Breast epithelium (tissue), 4 donors: ENCODE results near the gene COX17. TPM values are rescaled to one million over a fixed set of nuclear protein-coding genes. Genes with fewer than 3 reads are reported as not detected.

Experiments
- DNase-seq, 2 donors: peaks; one replicate each; pipeline ENCODE4 v3.0.0-alpha.2; 2019; ENCODE audit warnings: low spot score in 2 of 2
- H3K27ac ChIP-seq, 2 donors: fragments of 200-600 bp; sonication (generic) in 1 of 2; one replicate each; pipeline ENCODE4 v1.5.1; 2016 to 2019; ENCODE audit warnings: mild to moderate bottlenecking in 1 of 2
- H3K27me3 ChIP-seq, 2 donors: fragments of 200-600 bp; sonication (generic) in 1 of 2; one replicate each; pipeline versions ENCODE4 v1.5.1 to v1.6.0; 2017 to 2019; ENCODE audit warnings: control low read depth in 1 of 2, mild to moderate bottlenecking in 1 of 2
- H3K36me3 ChIP-seq: fragments of 200-600 bp; one replicate; pipeline ENCODE4 v1.5.1; 2019
- H3K4me1 ChIP-seq, 2 donors: fragments of 200-600 bp; sonication (generic); one replicate each; pipeline ENCODE4 v1.5.1; 2016 to 2019; ENCODE audit warnings: control low read depth in 1 of 2
- H3K4me3 ChIP-seq, 3 donors: fragments of 200-600 bp; sonication (generic); 1 replicate in 2 of 3; 2 replicates in 1 of 3; pipeline ENCODE4 v1.5.1; 2016 to 2019; ENCODE audit warnings: mild to moderate bottlenecking in 3 of 3, moderate library complexity in 2 of 3
- H3K9me3 ChIP-seq, 2 donors: fragments of 200-600 bp; sonication (generic) in 1 of 2; one replicate each; pipeline ENCODE4 v1.5.1; 2016 to 2019; ENCODE audit warnings: control low read depth in 1 of 2
- POLR2A ChIP-seq: fragments of 450-650 bp; IDR thresholded peaks from one replicate; pipeline ENCODE4 v1.6.1; 2016; ENCODE audit warnings: antibody characterized with exemption, mild to moderate bottlenecking, moderate library complexity
- POLR2AphosphoS5 ChIP-seq, 3 donors: sonication (generic); formaldehyde crosslinking; IDR thresholded peaks; one replicate each; pipeline ENCODE4 v1.6.1; 2017; ENCODE audit warnings: antibody characterized with exemption in 3 of 3
- intact Hi-C: fragments of 100-400 bp; cut with DNase I; formaldehyde crosslinking; loops from one replicate; pipeline ENCODE4 v1.15.1; 2023; ENCODE audit warnings: low total_unique reads
- total RNA-seq, 3 donors: library from RNA; depleted of rRNA; stranded (reverse); fragments of >200 nt; gene quantifications; one replicate each; pipeline ENCODE4 v1.1.0, GENCODE V29; 2016
- TF ChIP-seq, protein P1 (sequence below), 3 donors: fragments of 450-650 bp; IDR thresholded peaks; one replicate each; pipeline ENCODE4 v1.5.1; 2016 to 2017; ENCODE audit warnings: antibody characterized with exemption in 3 of 3, mild to moderate bottlenecking in 3 of 3, moderate library complexity in 3 of 3

The COX17 gene
- total RNA-seq, 3 donors from 2014 or later, result 26.7 to 42.6 (median 33.4) TPM

DNA sequence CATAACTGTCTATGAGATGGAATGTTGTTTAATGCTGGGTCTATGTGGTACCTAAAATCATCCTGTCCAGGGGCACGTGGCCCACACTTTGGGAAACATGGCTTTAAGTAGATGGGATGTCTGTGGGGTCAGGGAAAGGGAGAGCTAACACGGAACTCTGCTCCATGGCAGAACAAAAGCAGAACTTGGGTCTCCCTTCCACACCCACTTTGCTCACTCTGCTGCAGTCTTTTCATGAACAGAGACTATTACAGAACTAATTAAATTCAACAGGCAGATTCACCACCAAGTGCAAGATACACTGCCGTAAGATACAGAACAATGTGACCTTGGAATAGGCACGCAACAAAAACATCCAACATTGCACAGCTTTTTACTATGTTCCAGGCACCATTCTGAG lies 45.0 kb downstream of the COX17 start:
- H3K36me3 ChIP-seq, result no peaks in the 10 kb centered on the region
- no peaks in the 10 kb centered on the region for H3K4me1 ChIP-seq
- no peaks in the 10 kb centered on the region for H3K9me3 ChIP-seq
- no peak for TF ChIP-seq POLR2AphosphoS5 (IDR thresholded peaks at IDR 0.05)
- TF ChIP-seq, protein P1, sequence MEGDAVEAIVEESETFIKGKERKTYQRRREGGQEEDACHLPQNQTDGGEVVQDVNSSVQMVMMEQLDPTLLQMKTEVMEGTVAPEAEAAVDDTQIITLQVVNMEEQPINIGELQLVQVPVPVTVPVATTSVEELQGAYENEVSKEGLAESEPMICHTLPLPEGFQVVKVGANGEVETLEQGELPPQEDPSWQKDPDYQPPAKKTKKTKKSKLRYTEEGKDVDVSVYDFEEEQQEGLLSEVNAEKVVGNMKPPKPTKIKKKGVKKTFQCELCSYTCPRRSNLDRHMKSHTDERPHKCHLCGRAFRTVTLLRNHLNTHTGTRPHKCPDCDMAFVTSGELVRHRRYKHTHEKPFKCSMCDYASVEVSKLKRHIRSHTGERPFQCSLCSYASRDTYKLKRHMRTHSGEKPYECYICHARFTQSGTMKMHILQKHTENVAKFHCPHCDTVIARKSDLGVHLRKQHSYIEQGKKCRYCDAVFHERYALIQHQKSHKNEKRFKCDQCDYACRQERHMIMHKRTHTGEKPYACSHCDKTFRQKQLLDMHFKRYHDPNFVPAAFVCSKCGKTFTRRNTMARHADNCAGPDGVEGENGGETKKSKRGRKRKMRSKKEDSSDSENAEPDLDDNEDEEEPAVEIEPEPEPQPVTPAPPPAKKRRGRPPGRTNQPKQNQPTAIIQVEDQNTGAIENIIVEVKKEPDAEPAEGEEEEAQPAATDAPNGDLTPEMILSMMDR (IDR thresholded peaks at IDR 0.05), result no peak
- TF ChIP-seq POLR2A, result no peak
- intact Hi-C loops, result no loop called here
- H3K27ac ChIP-seq, result peak overlapping the region in 1 of 2 donors; percentile 35
- no peak for DNase-seq
- H3K27me3 ChIP-seq, result no peaks in the 10 kb centered on the region
- no peak overlapping the region for H3K4me3 ChIP-seq

DNA sequence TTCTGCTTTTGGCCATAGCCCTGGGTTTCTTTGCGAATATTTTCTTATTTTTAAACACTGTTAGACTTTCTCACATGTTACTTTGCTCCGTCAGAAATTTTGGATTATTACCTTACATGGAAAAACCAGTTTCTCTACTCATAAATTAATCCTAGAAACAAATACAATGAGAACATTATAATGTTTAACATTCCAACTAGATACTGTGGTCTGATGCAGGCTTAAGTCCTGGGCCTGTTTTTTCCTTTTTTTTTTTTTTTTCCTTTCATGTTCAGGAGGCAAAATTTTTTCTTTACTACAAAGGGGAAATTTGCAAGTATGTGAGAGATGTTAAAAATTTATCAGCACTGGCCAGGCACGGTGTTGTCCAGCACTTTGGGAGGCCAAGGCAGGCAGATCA lies 45.7 kb downstream of the COX17 start:
- no peaks in the 10 kb centered on the region for H3K36me3 ChIP-seq
- H3K9me3 ChIP-seq, result no peaks in the 10 kb centered on the region
- intact Hi-C loops, result no loop called here
- no peaks in the 10 kb centered on the region for H3K4me1 ChIP-seq
- no peak for TF ChIP-seq POLR2A
- no peak for TF ChIP-seq POLR2AphosphoS5 (IDR thresholded peaks at IDR 0.05)
- TF ChIP-seq, protein P1 (IDR thresholded peaks at IDR 0.05), result no peak
- H3K27ac ChIP-seq, result peak overlapping the region; percentile 54 to 79
- no peak for DNase-seq
- H3K27me3 ChIP-seq, result no peaks in the 10 kb centered on the region
- no peak overlapping the region for H3K4me3 ChIP-seq

DNA sequence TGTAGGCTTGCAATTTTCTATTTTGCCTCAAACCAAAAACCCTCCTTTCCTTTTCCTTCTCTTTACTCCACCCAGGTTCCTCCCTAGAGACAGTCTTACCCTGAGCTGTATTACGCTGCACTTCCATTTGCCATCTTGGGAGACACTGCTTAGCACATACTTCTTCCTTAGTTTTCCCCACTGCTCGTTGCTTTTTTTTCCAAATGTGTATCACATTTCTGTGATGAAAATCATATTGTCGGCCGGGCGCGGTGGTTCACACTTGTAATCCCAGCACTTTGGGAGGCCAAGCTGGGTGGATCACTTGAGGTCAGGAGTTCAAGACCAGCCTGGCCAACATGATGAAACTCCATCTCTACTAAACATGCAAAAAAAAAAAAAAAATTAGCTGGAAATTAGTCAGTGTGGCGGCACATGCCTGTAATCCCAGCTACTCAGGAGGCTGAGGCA lies 46.3 kb downstream of the COX17 start:
- DNase-seq, result no peak
- H3K27me3 ChIP-seq, result no peaks in the 10 kb centered on the region
- intact Hi-C loops, result no loop called here
- H3K9me3 ChIP-seq, result no peaks in the 10 kb centered on the region
- no peaks in the 10 kb centered on the region for H3K36me3 ChIP-seq
- no peak overlapping the region for H3K4me3 ChIP-seq
- H3K4me1 ChIP-seq, result no peaks in the 10 kb centered on the region
- peak overlapping the region; percentile 54 to 79 for H3K27ac ChIP-seq
- TF ChIP-seq POLR2AphosphoS5 (IDR thresholded peaks at IDR 0.05), result no peak

DNA sequence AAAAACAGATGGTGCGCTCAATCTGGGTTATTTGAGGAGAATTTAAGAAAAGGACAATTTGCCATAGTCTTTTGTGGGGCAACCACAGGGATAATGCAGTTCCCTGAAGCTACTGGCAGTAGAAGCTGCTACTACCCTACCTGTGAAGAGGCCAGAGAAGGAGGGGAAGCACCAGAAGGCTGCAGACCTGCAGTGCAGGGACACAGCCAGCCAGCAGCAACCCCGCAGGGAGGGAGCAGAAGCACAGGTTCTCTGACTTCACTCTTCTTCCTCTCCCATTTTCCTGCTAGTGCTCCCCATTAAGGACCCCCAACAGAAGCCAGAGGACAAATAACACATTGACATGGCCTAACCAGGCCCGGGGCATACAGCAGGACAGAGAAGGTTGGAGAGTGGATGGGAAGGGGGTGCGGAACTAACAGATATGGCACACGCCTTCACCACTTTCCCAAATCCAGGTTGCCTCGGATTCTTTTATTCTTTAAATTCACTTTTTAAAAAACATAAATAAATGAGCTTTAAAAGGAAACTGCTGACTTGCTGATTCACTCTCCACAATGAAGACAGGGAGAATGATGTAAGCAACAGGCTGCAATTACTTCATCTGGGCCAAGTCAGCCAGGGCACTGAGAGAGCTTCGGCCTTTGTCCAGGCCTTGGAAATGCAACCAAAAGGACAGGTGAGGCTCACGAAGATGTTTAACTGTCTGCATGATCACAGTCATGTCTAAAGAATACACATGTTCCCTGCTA lies 46.9 kb downstream of the COX17 start:
- no peak overlapping the region for H3K4me3 ChIP-seq
- H3K27me3 ChIP-seq, result no peaks in the 10 kb centered on the region
- no peak for DNase-seq
- no peaks in the 10 kb centered on the region for H3K36me3 ChIP-seq
- intact Hi-C loops, result no loop called here
- no peaks in the 10 kb centered on the region for H3K9me3 ChIP-seq
- peak overlapping the region; percentile 54 to 79 for H3K27ac ChIP-seq
- TF ChIP-seq, protein P1 (IDR thresholded peaks at IDR 0.05), result no peak
- TF ChIP-seq POLR2A (no peak), POLR2AphosphoS5 (IDR thresholded peaks at IDR 0.05) (no peak)
- H3K4me1 ChIP-seq, result no peaks in the 10 kb centered on the region

DNA sequence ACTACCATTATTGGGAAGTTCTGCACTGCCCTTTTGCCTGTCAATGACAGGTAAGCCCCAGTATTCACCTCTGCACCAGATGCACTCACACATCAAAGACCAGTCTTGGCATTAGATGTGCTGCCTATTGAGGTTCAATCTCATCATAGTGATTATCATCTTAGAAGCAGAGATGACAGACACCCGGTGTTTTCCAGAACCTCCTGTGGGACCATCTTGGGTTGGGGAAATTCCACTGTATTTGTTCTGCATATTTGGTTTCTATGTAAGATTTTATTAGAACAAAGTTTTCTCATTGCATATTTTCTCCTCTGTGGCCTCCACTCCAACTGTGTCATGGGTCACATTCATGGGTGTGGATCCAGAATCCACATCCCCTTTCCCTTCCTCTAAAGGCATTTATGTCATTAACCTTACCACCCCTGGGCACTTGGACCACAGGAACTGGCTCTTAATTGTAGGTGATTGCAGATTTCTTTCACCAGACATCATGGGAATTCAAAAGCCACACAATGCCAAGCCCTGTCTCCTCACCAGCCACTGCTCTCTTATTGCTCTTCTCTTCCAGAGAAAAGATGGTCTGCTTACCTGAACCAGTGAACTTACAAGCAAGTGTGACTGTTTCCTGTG lies 48.3 kb downstream of the COX17 start:
- H3K36me3 ChIP-seq, result no peaks in the 10 kb centered on the region
- H3K27ac ChIP-seq, result peak overlapping the region; percentile 54 to 58
- intact Hi-C loops, result no loop called here
- H3K9me3 ChIP-seq, result no peaks in the 10 kb centered on the region
- no peak overlapping the region for H3K4me3 ChIP-seq
- no peak for DNase-seq
- TF ChIP-seq POLR2AphosphoS5 (IDR thresholded peaks at IDR 0.05) (peak in 1 of 3 donors; percentile 51), POLR2A (no peak)
- H3K4me1 ChIP-seq, result no peaks in the 10 kb centered on the region
- H3K27me3 ChIP-seq, result no peaks in the 10 kb centered on the region

DNA sequence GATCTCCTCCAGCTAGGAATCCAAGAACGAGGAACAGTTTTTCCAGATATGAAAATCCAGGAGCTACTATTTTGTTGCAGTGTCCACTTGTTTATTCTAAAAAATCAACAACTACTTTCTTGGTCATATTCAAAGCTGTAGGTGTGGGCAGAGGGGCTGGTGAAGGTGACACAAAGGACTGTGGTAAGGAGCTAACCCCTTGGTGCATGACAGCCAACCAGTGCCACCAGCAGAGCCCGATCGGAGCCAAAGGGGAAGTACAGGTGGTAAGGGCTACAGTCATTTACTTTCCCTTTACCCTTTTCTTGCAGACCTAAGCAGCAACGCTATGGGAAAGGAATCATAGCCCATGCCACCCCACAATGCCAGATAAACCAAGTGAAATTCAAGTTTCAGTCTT lies 48.8 kb downstream of the COX17 start:
- H3K4me1 ChIP-seq, result no peaks in the 10 kb centered on the region
- H3K36me3 ChIP-seq, result no peaks in the 10 kb centered on the region
- peak overlapping the region; percentile 25 to 54 for H3K27ac ChIP-seq
- H3K9me3 ChIP-seq, result no peaks in the 10 kb centered on the region
- no peak for TF ChIP-seq POLR2AphosphoS5 (IDR thresholded peaks at IDR 0.05)
- TF ChIP-seq, protein P1 (IDR thresholded peaks at IDR 0.05), result no peak
- no peak for TF ChIP-seq POLR2A
- intact Hi-C loops, result no loop called here
- H3K4me3 ChIP-seq, result no peak overlapping the region
- no peaks in the 10 kb centered on the region for H3K27me3 ChIP-seq
- no peak for DNase-seq
